DOHH2 (cell line): ENCODE results near the gene CLPX.

ENCODE experiments used
- H3F3A ChIP-seq: fragments of 200-600 bp; sonication (generic), shearing (Covaris generic); 2 replicates; pipeline ENCODE4 v1.6.0; 2016; ENCODE audit warnings: antibody characterized with exemption, mild to moderate bottlenecking; ENCODE audit not compliant: control insufficient read depth, insufficient read depth
- H3K27ac ChIP-seq: fragments of 200-600 bp; sonication (generic); 2 replicates; pipeline ENCODE4 v1.5.1; 2014; ENCODE audit warnings: low read depth, mild to moderate bottlenecking, low read length, moderate library complexity
- H3K27me3 ChIP-seq: fragments of 200-600 bp; sonication (generic); 2 replicates; pipeline ENCODE4 v1.6.1; 2014; ENCODE audit warnings: mild to moderate bottlenecking, low read length, mixed read lengths; ENCODE audit not compliant: control insufficient read depth
- H3K36me3 ChIP-seq: fragments of 200-600 bp; sonication (generic); 2 replicates; pipeline ENCODE4 v1.6.1; 2014; ENCODE audit warnings: mild to moderate bottlenecking, low read length, moderate library complexity, mixed read lengths; ENCODE audit not compliant: control insufficient read depth
- H3K4me1 ChIP-seq: fragments of 200-600 bp; sonication (generic); 2 replicates; pipeline ENCODE4 v1.6.1; 2014; ENCODE audit warnings: mild to moderate bottlenecking, low read length, mixed read lengths; ENCODE audit not compliant: control insufficient read depth
- H3K4me2 ChIP-seq: fragments of 200-600 bp; sonication (generic); 2 replicates; pipeline ENCODE4 v1.6.0; 2014; ENCODE audit warnings: mild to moderate bottlenecking, low read length, moderate library complexity
- H3K4me3 ChIP-seq: fragments of 200-600 bp; sonication (generic); 2 replicates; pipeline ENCODE4 v1.5.1; 2014; ENCODE audit warnings: mild to moderate bottlenecking, low read length, mixed read lengths
- H3K79me2 ChIP-seq: fragments of 200-600 bp; sonication (generic); 2 replicates; pipeline ENCODE4 v1.6.1; 2014; ENCODE audit warnings: mild to moderate bottlenecking, low read length, mixed read lengths; ENCODE audit not compliant: control insufficient read depth
- H3K9me2 ChIP-seq: fragments of 200-600 bp; sonication (generic); replicated peaks from 2 replicates; pipeline ENCODE4 v1.6.1; 2014; ENCODE audit warnings: mild to moderate bottlenecking, low read length, mixed read lengths; ENCODE audit not compliant: control insufficient read depth
- H3K9me3 ChIP-seq: fragments of 200-600 bp; sonication (generic); 2 replicates; pipeline ENCODE4 v1.6.1; 2014; ENCODE audit warnings: antibody characterized with exemption, low read length, mixed read lengths; ENCODE audit not compliant: control insufficient read depth, insufficient read depth
- H4K20me1 ChIP-seq: fragments of 200-600 bp; sonication (generic); 2 replicates; pipeline ENCODE4 v1.6.0; 2014; ENCODE audit warnings: low read depth, mild to moderate bottlenecking, antibody characterized with exemption, low read length, moderate library complexity; ENCODE audit not compliant: control insufficient read depth, insufficient read depth
- CTCF ChIP-seq: fragments of 200-600 bp; sonication (generic); IDR thresholded peaks from one replicate; pipeline ENCODE4 v1.5.1; 2014; ENCODE audit warnings: antibody characterized with exemption, mild to moderate bottlenecking, low read depth, low read length; ENCODE audit not compliant: poor library complexity, severe bottlenecking
- EZH2phosphoT487 ChIP-seq: fragments of 200-600 bp; sonication (generic); IDR thresholded peaks from 2 replicates; pipeline ENCODE4 v1.6.1; 2017; ENCODE audit warnings: borderline replicate concordance, mild to moderate bottlenecking, antibody characterized with exemption, low read length, moderate library complexity, mixed read lengths

Gene CLPX

DNA sequence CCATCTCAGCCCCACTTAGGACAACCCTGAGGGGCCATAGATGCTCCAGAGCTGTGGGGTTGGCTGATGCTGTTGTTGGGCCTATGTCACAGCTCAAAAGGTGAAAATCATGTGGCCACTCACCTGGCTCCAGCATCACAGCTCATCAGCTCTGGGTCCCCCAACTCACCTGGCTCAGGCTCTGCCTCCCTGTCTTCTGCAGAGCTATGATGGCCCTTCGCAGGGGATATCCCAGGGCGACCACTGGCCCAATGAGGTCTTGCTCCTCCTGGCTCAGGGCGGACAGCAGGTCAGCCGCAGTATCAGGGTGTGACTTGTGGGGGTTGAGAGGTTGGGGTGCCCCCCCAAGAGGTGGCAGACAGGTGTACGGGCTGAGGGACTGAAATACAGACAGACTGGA, 85.8 kb downstream of the CLPX start:
- no peaks in the 10 kb centered on the region for H3K27me3 ChIP-seq
- H3K4me2 ChIP-seq, result no peak overlapping the region
- H3K4me3 ChIP-seq, result no peak overlapping the region
- H4K20me1 ChIP-seq, result no peaks in the 10 kb centered on the region
- no peaks in the 10 kb centered on the region for H3F3A ChIP-seq
- no peaks in the 10 kb centered on the region for H3K4me1 ChIP-seq
- H3K27ac ChIP-seq, result no peak overlapping the region
- no peaks in the 10 kb centered on the region for H3K9me3 ChIP-seq
- peaks cover 41% of the 10 kb centered on the region for H3K36me3 ChIP-seq
- no peaks in the 10 kb centered on the region for H3K79me2 ChIP-seq
- no peaks in the 10 kb centered on the region for H3K9me2 ChIP-seq
- TF ChIP-seq EZH2phosphoT487, result no peak
- no peak for TF ChIP-seq CTCF
